OCI-LY7 (cell line): ENCODE results near the gene CHST8. TPM values are rescaled to one million over a fixed set of nuclear protein-coding genes. Genes with fewer than 3 reads are reported as not detected.

Experiments
- BruUV-seq: library from RNA; stranded (reverse); fragments of 400-500 nt; replicated peaks from 2 replicates; lab custom pipeline; 2021; lab: Mats Ljungman, UMichigan
- CTCF ChIA-PET: fragments of 300-600 bp; sonication (Branson Sonifier 250); formaldehyde crosslinking; loops from one replicate; lab custom pipeline; 2022; ENCODE audit warnings: antibody characterized with exemption; ENCODE audit not compliant: unreplicated experiment; lab: Charles Lee
- POLR2A ChIA-PET: fragments of 300-600 bp; sonication (Branson Sonifier 250); formaldehyde crosslinking; loops from one replicate; lab custom pipeline; 2022; ENCODE audit warnings: antibody characterized with exemption; lab: Charles Lee
- DNase-seq: peaks from one replicate; pipeline ENCODE4 v3.0.0-alpha.2; 2015; ENCODE audit warnings: low spot score
- H2AFZ ChIP-seq: fragments of 200-600 bp; sonication (generic), shearing (Covaris generic); 2 replicates; pipeline ENCODE4 v1.6.1; 2014; ENCODE audit warnings: mild to moderate bottlenecking, antibody characterized with exemption, low read length, moderate library complexity
- H3K27ac ChIP-seq: fragments of 200-600 bp; sonication (generic); 2 replicates; pipeline ENCODE4 v1.5.1; 2014; ENCODE audit warnings: mixed run types, low read depth, mild to moderate bottlenecking, moderate library complexity, low read length, inconsistent platforms; ENCODE audit not compliant: poor library complexity, severe bottlenecking
- H3K36me3 ChIP-seq: fragments of 200-600 bp; sonication (generic); 2 replicates; pipeline ENCODE4 v1.6.1; 2014; ENCODE audit warnings: mild to moderate bottlenecking, antibody characterized with exemption, low read length, moderate library complexity, mixed read lengths; ENCODE audit not compliant: insufficient read depth
- H3K4me1 ChIP-seq: fragments of 200-600 bp; sonication (generic); 2 replicates; pipeline ENCODE4 v1.5.1; 2014; ENCODE audit warnings: mild to moderate bottlenecking, low read length; ENCODE audit not compliant: insufficient read depth, poor library complexity, severe bottlenecking
- H3K4me2 ChIP-seq: fragments of 200-600 bp; sonication (generic); 2 replicates; pipeline ENCODE4 v1.6.1; 2014; ENCODE audit warnings: mild to moderate bottlenecking, low read length
- H3K4me3 ChIP-seq: fragments of 200-600 bp; sonication (generic); 2 replicates; pipeline ENCODE4 v1.5.1; 2014; ENCODE audit warnings: mild to moderate bottlenecking, low read depth, low read length; ENCODE audit not compliant: poor library complexity, severe bottlenecking
- H3K79me2 ChIP-seq: fragments of 200-600 bp; sonication (generic); 2 replicates; pipeline ENCODE4 v1.6.1; 2016; ENCODE audit warnings: low read depth, mild to moderate bottlenecking, low read length, moderate library complexity, mixed read lengths; ENCODE audit not compliant: insufficient read depth
- H3K9me2 ChIP-seq: fragments of 200-600 bp; sonication (generic); 2 replicates; pipeline ENCODE4 v1.6.1; 2016; ENCODE audit warnings: mild to moderate bottlenecking, low read length, mixed read lengths; ENCODE audit not compliant: insufficient read depth
- H3K9me3 ChIP-seq: fragments of 200-600 bp; sonication (generic); 2 replicates; pipeline ENCODE4 v1.6.1; 2014; ENCODE audit warnings: mild to moderate bottlenecking, mixed run types, low read length, mixed read lengths
- H4K20me1 ChIP-seq: fragments of 200-600 bp; sonication (generic); 2 replicates; pipeline ENCODE4 v1.6.1; 2014; ENCODE audit warnings: mild to moderate bottlenecking, antibody characterized with exemption, low read length, moderate library complexity, mixed read lengths; ENCODE audit not compliant: insufficient read depth
- CTCF ChIP-seq: fragments of 200-600 bp; sonication (generic); conservative IDR thresholded peaks from 2 replicates; pipeline ENCODE4 v1.5.1; 2014; ENCODE audit warnings: mild to moderate bottlenecking, antibody characterized with exemption, low read length, moderate library complexity, mixed read lengths
- EZH2phosphoT487 ChIP-seq: fragments of 200-600 bp; sonication (generic); IDR thresholded peaks from 2 replicates; pipeline ENCODE4 v1.6.1; 2018; ENCODE audit warnings: low read depth, borderline replicate concordance, mild to moderate bottlenecking, mixed run types, antibody characterized with exemption, low read length, moderate library complexity, mixed read lengths
- intact Hi-C: fragments of 100-400 bp; cut with micrococcal nuclease; formaldehyde crosslinking; loops from one replicate; pipeline ENCODE4 v1.10.0; 2022; ENCODE audit not compliant: unreplicated experiment
- total RNA-seq, 2 experiments: library from RNA; depleted of rRNA in 1 of 2; stranded (reverse); fragments of >200 nt in 1 of 2; shearing (Covaris generic) in 1 of 2; gene quantifications; 2 replicates each; pipeline ENCODE4 v1.2.3, GENCODE V29; 2014 to 2022

CHST8 gene
- total RNA-seq, 2 experiments from 2014 or later = not detected

- H3K79me2 ChIP-seq = no peaks in the 10 kb centered on the region
- H2AFZ ChIP-seq = no peak overlapping the region
- intact Hi-C loops = no loop called here
- H3K36me3 ChIP-seq = no peaks in the 10 kb centered on the region
- H3K9me3 ChIP-seq = no peaks in the 10 kb centered on the region
- CTCF ChIA-PET = no interaction called here
- no peaks in the 10 kb centered on the region for H3K9me2 ChIP-seq
- no peak for TF ChIP-seq EZH2phosphoT487
- no peak for DNase-seq
- H4K20me1 ChIP-seq = 0 out of 2 replicates have a peak, but pooled peaks cover under 1% of the 10 kb centered on the region
- no TSS peak for BruUV-seq
- POLR2A ChIA-PET = no interaction called here
- no peak overlapping the region for H3K4me3 ChIP-seq
- H3K4me2 ChIP-seq = no peak overlapping the region
- H3K4me1 ChIP-seq = no peaks in the 10 kb centered on the region
- H3K27ac ChIP-seq = no peak overlapping the region
Observed at GRCh38 chr19:33703438-33703750, 81.6 kb downstream of the CHST8 start.

- H3K27ac ChIP-seq = no peak overlapping the region
- H3K79me2 ChIP-seq = no peaks in the 10 kb centered on the region
- no peak overlapping the region for H3K4me2 ChIP-seq
- no peaks in the 10 kb centered on the region for H3K36me3 ChIP-seq
- CTCF ChIA-PET = no interaction called here
- H3K4me1 ChIP-seq = no peaks in the 10 kb centered on the region
- TF ChIP-seq CTCF (no peak), EZH2phosphoT487 (no peak)
- intact Hi-C loops = no loop called here
- POLR2A ChIA-PET = no interaction called here
- BruUV-seq = no TSS peak
- H3K9me2 ChIP-seq = no peaks in the 10 kb centered on the region
- H3K9me3 ChIP-seq = no peaks in the 10 kb centered on the region
- DNase-seq = no peak
- H4K20me1 ChIP-seq = 0 out of 2 replicates have a peak, but pooled peaks cover 3% of the 10 kb centered on the region
- no peak overlapping the region for H2AFZ ChIP-seq
- no peak overlapping the region for H3K4me3 ChIP-seq
Observed at GRCh38 chr19:33703821-33704220, 82.1 kb downstream of the CHST8 start.

GRCh38 chr19:33704271-33704670 lies 82.5 kb downstream of the CHST8 start:
- Histone ChIP-seq H3K9me2 (no peaks in the 10 kb centered on the region), H3K36me3 (no peaks in the 10 kb centered on the region), H3K4me2 (no peak overlapping the region), H4K20me1 (0 out of 2 replicates have a peak, but pooled peaks cover 3% of the 10 kb centered on the region), H3K9me3 (no peaks in the 10 kb centered on the region), H3K4me1 (no peaks in the 10 kb centered on the region), H3K27ac (no peak overlapping the region), H2AFZ (no peak overlapping the region), H3K79me2 (no peaks in the 10 kb centered on the region), H3K4me3 (no peak overlapping the region)
- ChIA-PET CTCF (no interaction called here), POLR2A (no interaction called here)
- TF ChIP-seq CTCF (no peak), EZH2phosphoT487 (no peak)
- no TSS peak for BruUV-seq
- intact Hi-C loops = no loop called here
- DNase-seq = no peak
